GM18511 (cell line): ENCODE results near the gene NT5E.

ENCODE experiments used
- ATAC-seq: cut with Tn5 transposase; IDR thresholded peaks from one replicate; pipeline ENCODE4 v1.9.1; 2021; ENCODE audit warnings: mild to moderate bottlenecking, moderate library complexity; ENCODE audit not compliant: unreplicated experiment

NT5E gene

GRCh38 chr6:85421181-85421580 lies 28.7 kb upstream of the NT5E start:
- ATAC-seq = no peak

- no peak for ATAC-seq
Measured at GRCh38 chr6:85421972-85422371, 27.9 kb upstream of the NT5E start.

DNA sequence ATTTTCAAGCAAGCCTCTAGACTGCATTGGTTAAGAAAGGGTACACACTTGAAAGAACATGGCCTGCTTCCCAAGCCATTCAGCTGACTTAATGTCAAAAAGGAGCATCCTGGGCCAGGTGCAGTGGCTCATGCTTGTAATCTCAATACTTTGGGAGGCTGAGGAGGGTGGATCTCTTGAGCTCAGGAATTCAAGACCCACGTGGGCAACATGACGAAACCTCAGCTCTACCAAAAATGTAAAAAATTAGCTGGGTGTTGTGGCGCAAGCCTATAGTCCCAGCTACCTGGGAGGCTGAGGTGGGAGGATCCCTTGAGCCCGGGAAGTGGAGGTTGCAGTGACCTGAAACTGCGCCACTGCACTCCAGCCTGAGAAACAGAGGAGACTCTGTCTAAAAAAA lies 26.9 kb upstream of the NT5E start:
- ATAC-seq = no peak

DNA sequence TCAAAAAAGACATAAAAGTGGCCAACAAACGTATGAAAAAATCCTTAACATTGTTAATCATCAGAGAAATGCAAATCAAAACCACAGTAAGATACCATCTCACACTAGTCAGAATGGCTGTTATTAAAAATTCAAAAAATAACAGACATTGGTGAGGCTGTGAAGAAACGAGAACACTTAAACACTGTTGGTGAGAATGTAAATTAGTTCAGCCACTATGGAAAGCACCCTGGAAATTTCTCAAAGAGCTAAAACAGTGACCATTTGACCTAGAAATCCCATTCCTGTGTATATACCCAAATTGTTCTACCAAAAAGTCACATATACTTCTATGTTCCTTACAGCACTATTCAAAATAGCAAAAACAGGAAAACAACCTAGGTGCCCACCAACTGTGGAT lies 24.9 kb upstream of the NT5E start:
- ATAC-seq = peak; percentile 47

- ATAC-seq = no peak
Measured at GRCh38 chr6:85425997-85426396, 23.9 kb upstream of the NT5E start.

GRCh38 chr6:85428486-85428885 lies 21.4 kb upstream of the NT5E start:
- ATAC-seq = no peak

DNA sequence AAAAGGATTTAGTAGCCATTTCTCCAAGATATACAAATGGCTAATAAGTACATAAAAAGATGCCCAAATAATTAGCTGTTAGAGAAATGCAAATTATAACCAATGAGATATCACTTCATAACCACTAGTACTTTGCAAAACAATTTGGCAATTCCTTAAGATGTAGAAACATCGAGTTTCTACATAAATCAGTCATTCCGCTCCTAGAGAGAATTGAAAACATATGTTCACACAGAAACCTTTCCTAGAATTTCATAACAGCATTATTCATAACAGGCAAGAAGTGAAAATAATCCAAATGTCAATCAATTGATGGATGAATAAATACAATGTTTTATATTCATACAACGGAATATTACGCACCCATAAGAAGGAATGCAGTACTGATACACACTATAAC lies 20.5 kb upstream of the NT5E start:
- no peak for ATAC-seq

GRCh38 chr6:85431271-85431670 lies 18.6 kb upstream of the NT5E start:
- no peak for ATAC-seq

GRCh38 chr6:85432554-85432953 lies 17.3 kb upstream of the NT5E start:
- ATAC-seq = no peak

- no peak for ATAC-seq
Measured at GRCh38 chr6:85435851-85436250, 14.0 kb upstream of the NT5E start.

DNA sequence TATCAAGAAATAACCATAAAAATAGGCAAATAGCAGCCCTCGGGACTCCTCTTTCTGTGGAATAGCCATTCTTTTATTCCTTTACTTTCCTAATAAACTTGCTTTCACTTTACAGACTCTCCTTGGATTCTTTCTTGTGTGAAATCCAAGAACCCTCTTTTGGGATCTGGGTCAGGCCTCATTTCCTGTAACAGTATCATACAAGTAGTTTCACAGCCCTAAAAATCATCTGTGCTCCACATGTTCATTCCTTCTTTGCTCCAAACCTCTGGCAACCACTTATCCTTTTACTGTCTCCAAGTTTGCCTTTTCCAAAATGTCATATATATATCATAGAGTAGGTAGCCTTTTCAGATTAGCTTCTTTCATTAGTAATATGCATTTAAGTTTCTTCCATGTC lies 13.5 kb upstream of the NT5E start:
- no peak for ATAC-seq

DNA sequence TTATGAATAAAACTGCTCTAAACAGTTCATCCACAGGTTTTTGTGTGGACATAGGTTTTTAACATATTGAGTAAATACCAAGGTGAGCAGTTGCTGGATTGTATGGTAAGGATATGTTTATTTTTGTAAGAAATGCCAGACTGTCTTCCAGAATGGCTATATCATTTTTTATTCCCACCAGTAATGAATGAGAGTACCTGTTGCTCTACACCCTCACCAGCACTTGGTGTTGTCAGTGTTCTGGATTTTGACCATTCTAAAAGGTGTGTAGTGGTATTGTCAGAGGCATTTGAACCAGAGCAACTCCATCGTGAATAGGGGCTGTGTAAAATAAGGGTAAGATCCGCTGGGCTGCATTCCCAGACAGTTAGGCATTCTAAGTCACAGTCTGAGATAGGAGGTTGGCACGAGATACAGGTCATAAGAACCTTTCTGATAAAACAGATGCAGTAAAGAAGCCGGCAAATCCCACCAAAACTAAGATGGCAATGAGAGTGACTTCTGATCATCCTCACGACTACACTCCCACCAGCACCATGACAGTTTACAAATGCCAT lies 12.9 kb upstream of the NT5E start:
- no peak for ATAC-seq

- ATAC-seq = no peak
Measured at GRCh38 chr6:85443349-85444117, 6.3 kb upstream of the NT5E start.

- ATAC-seq = peak; percentile 71
Measured at GRCh38 chr6:85449388-85449817, 480 bp upstream of the NT5E start.

DNA sequence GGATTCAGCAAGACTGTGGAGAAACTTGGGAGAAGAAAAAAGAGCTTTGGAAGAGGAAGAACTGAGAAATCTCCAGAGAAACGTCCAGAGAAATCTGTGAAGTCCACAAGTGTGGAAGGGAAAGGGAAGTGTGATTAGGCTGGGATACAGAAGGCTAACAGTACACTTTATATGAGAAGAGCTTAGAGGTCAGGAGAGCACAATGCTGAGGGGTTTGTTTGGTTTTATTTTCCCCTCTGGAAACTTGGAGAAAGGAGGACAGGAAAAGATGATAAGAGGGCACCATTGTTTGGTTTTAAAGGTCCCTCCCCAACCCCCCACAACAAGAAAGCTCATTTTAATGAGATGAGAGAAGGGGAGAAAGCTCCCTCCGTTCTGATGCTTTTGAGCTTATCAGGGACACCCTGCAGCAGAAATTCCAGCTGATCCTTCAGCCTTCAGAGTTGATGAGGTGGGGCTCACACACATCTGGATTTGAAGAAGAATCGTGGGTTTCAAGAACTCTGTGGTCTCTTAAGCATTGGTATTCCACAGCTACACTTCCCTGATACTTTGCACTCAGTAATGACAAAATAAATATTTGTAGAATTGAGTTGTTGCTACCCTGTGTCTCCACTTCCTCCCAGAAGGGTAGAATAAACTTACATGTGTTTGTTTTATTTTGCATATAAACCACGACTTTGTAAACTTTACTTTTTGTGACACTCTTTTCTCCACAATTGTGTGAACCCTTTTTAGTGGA lies 1.9 kb downstream of the NT5E start:
- ATAC-seq = no peak

- ATAC-seq = no peak
Measured at GRCh38 chr6:85452441-85452881, 2.6 kb downstream of the NT5E start.

DNA sequence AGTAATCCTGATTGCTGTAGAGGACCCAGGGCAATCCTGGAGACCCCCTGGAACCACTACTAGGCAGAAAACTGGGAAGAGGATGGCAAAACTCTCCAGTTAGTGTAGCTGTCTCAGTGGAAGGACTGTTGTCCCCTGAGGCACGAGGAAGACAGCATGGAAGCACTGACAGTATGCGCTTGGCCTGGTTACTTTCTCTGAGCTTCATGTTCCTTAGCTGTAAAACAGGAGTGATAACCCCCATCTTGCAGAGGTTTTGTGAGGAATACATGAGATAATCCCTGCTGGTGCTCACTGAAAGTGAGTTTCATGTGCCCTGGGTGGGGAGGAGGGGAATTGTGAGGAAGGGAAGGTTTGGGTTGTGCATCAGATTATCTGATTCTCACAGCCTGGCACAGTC lies 3.2 kb downstream of the NT5E start:
- ATAC-seq = no peak

GRCh38 chr6:85453490-85453889 lies 3.6 kb downstream of the NT5E start:
- ATAC-seq = no peak

- ATAC-seq = no peak
Measured at GRCh38 chr6:85455471-85456026, 5.7 kb downstream of the NT5E start.

- ATAC-seq = no peak
Measured at GRCh38 chr6:85456782-85457181, 6.9 kb downstream of the NT5E start.

DNA sequence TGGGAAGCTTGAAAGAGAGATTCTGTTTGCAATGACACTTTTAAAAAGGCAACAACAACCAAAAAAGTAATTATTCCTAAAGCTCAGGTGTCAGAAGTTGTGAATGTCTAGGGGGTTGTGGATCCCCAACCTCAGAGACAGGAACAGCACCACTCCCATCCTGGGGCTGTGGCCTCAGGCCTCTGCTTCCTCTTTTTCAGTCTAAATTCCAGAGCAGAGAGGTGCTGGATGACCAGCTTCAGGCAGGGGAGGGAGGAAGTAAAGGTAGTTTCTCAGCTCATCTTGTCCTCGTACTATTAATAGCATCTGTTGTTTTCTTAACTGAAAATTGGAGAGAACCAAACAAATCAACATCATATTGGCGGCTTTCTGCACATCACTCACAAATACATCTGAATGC lies 8.3 kb downstream of the NT5E start:
- no peak for ATAC-seq

- no peak for ATAC-seq
Measured at GRCh38 chr6:85458782-85459181, 8.9 kb downstream of the NT5E start.
